HG03095 (cell line): ENCODE measurements around the gene MTHFSD.

ENCODE experiments used
- ATAC-seq: cut with Tn5 transposase; IDR thresholded peaks from one replicate; pipeline ENCODE4 v1.9.1; 2021; ENCODE audit warnings: moderate library complexity; ENCODE audit not compliant: unreplicated experiment

The MTHFSD gene

GRCh38 chr16:86492961-86493629 is 61.9 kb downstream of the MTHFSD start:
- ATAC-seq = no peak

GRCh38 chr16:86492267-86492960 is 62.6 kb downstream of the MTHFSD start:
- ATAC-seq = no peak

GRCh38 chr16:86491640-86492023 is 63.4 kb downstream of the MTHFSD start:
- ATAC-seq = no peak

- ATAC-seq = no peak
Observed at GRCh38 chr16:86490859-86491639, 64.0 kb downstream of the MTHFSD start.

- no peak for ATAC-seq
Observed at GRCh38 chr16:86485746-86486145, 69.3 kb downstream of the MTHFSD start.

GRCh38 chr16:86484240-86484639 is 70.8 kb downstream of the MTHFSD start:
- ATAC-seq = no peak

- no peak for ATAC-seq
Observed at GRCh38 chr16:86481607-86482006, 73.4 kb downstream of the MTHFSD start.

GRCh38 chr16:86480444-86480843 is 74.6 kb downstream of the MTHFSD start:
- no peak for ATAC-seq
